ENCODE data around the gene TYW3.

Gene TYW3

GRCh38 chr1:74713849-74714248 lies 19.1 kb upstream of the TYW3 start:
- H3K4me3 ChIP-seq (ENCODE audit: low read depth, low read length) = no peak overlapping the region
- DNase-seq (ENCODE audit: low read depth, low spot score) = no peak
- no peak for TF ChIP-seq CTCF (IDR thresholded peaks at IDR 0.05; ENCODE audit: low read depth, low read length)
- in situ Hi-C loops (cut with HindIII; ENCODE audit: low sequenced_read_pairs) = no loop called here

GRCh38 chr1:74714429-74715235 lies 18.3 kb upstream of the TYW3 start:
- H3K4me3 ChIP-seq (ENCODE audit: low read depth, low read length) = no peak overlapping the region
- in situ Hi-C loops (cut with HindIII; ENCODE audit: low sequenced_read_pairs) = no loop called here
- DNase-seq (ENCODE audit: low read depth, low spot score) = no peak
- TF ChIP-seq CTCF (IDR thresholded peaks at IDR 0.05; ENCODE audit: low read depth, low read length) = no peak

GRCh38 chr1:74715236-74715502 lies 17.8 kb upstream of the TYW3 start:
- no peak for TF ChIP-seq CTCF (IDR thresholded peaks at IDR 0.05; ENCODE audit: low read depth, low read length)
- no peak for DNase-seq (ENCODE audit: low read depth, low spot score)
- H3K4me3 ChIP-seq (ENCODE audit: low read depth, low read length) = no peak overlapping the region
- in situ Hi-C loops (cut with HindIII; ENCODE audit: low sequenced_read_pairs) = no loop called here

- no peak overlapping the region for H3K4me3 ChIP-seq (ENCODE audit: low read depth, low read length)
- in situ Hi-C loops (cut with HindIII; ENCODE audit: low sequenced_read_pairs) = no loop called here
- no peak for TF ChIP-seq CTCF (IDR thresholded peaks at IDR 0.05; ENCODE audit: low read depth, low read length)
- DNase-seq (ENCODE audit: low read depth, low spot score) = no peak
These were observed 17.1 kb upstream of the TYW3 start for GRCh38 chr1:74715806-74716205.

- no peak for DNase-seq (ENCODE audit: low read depth, low spot score)
- no peak for TF ChIP-seq CTCF (IDR thresholded peaks at IDR 0.05; ENCODE audit: low read depth, low read length)
- H3K4me3 ChIP-seq (ENCODE audit: low read depth, low read length) = no peak overlapping the region
- in situ Hi-C loops (cut with HindIII; ENCODE audit: low sequenced_read_pairs) = no loop called here
These were observed 16.1 kb upstream of the TYW3 start for GRCh38 chr1:74716822-74717221.

- no peak for DNase-seq (ENCODE audit: low read depth, low spot score)
- TF ChIP-seq CTCF (IDR thresholded peaks at IDR 0.05; ENCODE audit: low read depth, low read length) = no peak
- in situ Hi-C loops (cut with HindIII; ENCODE audit: low sequenced_read_pairs) = no loop called here
- no peak overlapping the region for H3K4me3 ChIP-seq (ENCODE audit: low read depth, low read length)
These were observed 15.3 kb upstream of the TYW3 start for GRCh38 chr1:74717626-74718025.
